HEK293T (cell line): ENCODE measurements around the gene KRT7.

ENCODE experiments used
- ARNT ChIP-seq: fragments of 450-650 bp; IDR thresholded peaks from 2 replicates; pipeline ENCODE4 v1.6.1; 2017; ENCODE audit warnings: mild to moderate bottlenecking
- BHLHE40 ChIP-seq: fragments of 450-650 bp; IDR thresholded peaks from 2 replicates; pipeline ENCODE4 v1.6.1; 2016; ENCODE audit warnings: mild to moderate bottlenecking, moderate library complexity, borderline replicate concordance
- ELF4 ChIP-seq: fragments of 450-650 bp; IDR thresholded peaks from 2 replicates; pipeline ENCODE4 v1.6.1; 2017; ENCODE audit warnings: antibody characterized with exemption
- FOXA1 ChIP-seq: fragments of 450-650 bp; IDR thresholded peaks from 2 replicates; pipeline ENCODE4 v1.6.1; 2016; ENCODE audit warnings: mild to moderate bottlenecking
- FOXK2 ChIP-seq: fragments of 450-650 bp; IDR thresholded peaks from 2 replicates; pipeline ENCODE4 v1.6.1; 2016; ENCODE audit warnings: mild to moderate bottlenecking
- FOXM1 ChIP-seq: fragments of 450-650 bp; IDR thresholded peaks from 2 replicates; pipeline ENCODE4 v1.6.1; 2017; ENCODE audit warnings: mild to moderate bottlenecking, borderline replicate concordance
- HDGF ChIP-seq: fragments of 450-650 bp; IDR thresholded peaks from 2 replicates; pipeline ENCODE4 v1.6.1; 2017; ENCODE audit warnings: antibody characterized with exemption, borderline replicate concordance
- SUZ12 ChIP-seq: fragments of 450-650 bp; IDR thresholded peaks from 2 replicates; pipeline ENCODE4 v1.6.1; 2016; ENCODE audit warnings: mild to moderate bottlenecking
- TARDBP ChIP-seq: fragments of 450-650 bp; IDR thresholded peaks from 2 replicates; pipeline ENCODE4 v1.6.1; 2016
- ZNF384 ChIP-seq: fragments of 450-650 bp; IDR thresholded peaks from 2 replicates; pipeline ENCODE4 v1.6.1; 2016
- TF ChIP-seq, protein P1 (sequence below): fragments of 450-650 bp; IDR thresholded peaks from 2 replicates; pipeline ENCODE4 v1.6.1; 2016

DNA sequence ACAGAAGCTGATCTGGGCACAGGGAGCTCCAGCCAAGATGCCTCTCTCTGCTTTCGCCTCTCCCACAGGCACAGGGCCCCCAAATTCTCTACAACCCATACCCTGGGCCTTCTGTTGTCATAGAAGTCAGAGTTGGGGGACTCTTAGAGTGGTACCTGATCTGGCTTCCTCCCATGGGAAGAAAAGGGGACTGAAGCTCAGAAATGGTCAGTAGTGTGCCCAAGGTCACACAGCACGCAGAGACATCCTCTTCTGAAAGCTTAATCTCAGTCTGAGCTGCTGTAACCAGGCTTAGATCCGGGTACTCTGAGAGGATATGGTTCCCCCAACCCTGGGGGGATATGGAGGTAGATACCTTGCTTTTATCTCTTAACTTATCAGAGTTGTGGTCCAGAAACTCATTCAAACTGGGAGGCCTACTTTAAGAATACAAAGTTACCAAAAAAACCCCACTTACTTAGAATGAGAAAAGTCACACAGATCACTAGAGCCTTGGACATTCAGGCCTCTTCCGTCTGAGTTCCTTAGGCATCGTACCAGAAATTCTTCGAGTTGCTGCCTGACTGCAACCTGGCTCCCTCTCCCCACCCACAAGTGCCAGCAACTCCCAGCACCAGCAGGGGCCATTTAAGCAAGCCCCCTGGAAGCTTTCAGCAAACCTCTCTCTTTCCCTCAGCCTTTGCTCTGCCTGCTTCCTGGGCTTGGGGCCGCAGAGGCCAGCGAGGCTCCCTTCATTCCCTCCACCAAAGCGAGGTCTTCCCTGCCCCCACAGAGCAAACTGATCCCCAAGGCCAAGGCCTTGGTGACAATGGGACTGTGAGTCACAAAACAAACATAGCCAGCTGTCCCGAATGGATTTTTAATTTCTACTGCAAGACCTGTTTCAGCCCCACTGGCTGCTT is 13.9 kb downstream of the KRT7 start:
- no peak for TF ChIP-seq SUZ12
- TF ChIP-seq BHLHE40: no peak
- no peak for TF ChIP-seq ARNT
- TF ChIP-seq ZNF384: no peak
- TF ChIP-seq FOXK2: no peak
- TF ChIP-seq HDGF: no peak
- no peak for TF ChIP-seq TARDBP
- no peak for TF ChIP-seq FOXM1
- TF ChIP-seq, protein P1, sequence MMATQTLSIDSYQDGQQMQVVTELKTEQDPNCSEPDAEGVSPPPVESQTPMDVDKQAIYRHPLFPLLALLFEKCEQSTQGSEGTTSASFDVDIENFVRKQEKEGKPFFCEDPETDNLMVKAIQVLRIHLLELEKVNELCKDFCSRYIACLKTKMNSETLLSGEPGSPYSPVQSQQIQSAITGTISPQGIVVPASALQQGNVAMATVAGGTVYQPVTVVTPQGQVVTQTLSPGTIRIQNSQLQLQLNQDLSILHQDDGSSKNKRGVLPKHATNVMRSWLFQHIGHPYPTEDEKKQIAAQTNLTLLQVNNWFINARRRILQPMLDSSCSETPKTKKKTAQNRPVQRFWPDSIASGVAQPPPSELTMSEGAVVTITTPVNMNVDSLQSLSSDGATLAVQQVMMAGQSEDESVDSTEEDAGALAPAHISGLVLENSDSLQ: no peak
- TF ChIP-seq ELF4: no peak
- TF ChIP-seq FOXA1: no peak
